HG03159 (cell line): ENCODE measurements around the gene IL18R1.
"Not testable (repeated sequence)": the region's sequence is repeated elsewhere in the genome, so short reads cannot be mapped to it uniquely, and the experiment has no call there.

Experiments used
- ATAC-seq: cut with Tn5 transposase; IDR thresholded peaks from one replicate; pipeline ENCODE4 v1.9.1; 2021; ENCODE audit warnings: mild to moderate bottlenecking, moderate library complexity; ENCODE audit not compliant: unreplicated experiment

Gene IL18R1

GRCh38 chr2:102355526-102356380, at the start of gene IL18R1:
Gene IL18R1, plus strand, starts transcription at chr2:102355796. Its CDS starts 6,865 bp downstream, at chr2:102362661.
- peak; percentile 80 for ATAC-seq

DNA sequence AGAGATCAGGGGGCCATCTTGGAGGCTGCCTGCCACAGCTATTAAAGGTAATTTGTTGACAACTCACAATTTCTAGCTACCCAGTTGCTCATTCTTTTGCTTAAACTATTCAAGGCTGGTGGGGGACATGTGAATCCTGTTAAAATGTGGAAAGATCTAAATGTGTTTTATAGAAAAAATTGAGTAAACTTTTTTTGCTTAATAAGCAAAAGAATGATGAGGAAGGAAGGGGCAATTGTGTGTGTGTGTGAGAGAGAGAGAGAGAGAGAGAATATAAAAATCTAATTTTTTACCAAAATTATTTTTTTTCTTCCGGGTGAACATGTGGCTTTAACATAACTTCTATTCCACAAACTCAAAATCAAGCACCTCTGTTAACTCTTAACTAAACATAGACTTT, 49.5 kb upstream of the IL18R1 start:
- no peak for ATAC-seq

GRCh38 chr2:102310964-102311640, 44.5 kb upstream of the IL18R1 start, which contains the start of gene IL1RL1:
Gene IL1RL1, plus strand, starts transcription at chr2:102311563. Its CDS starts 26,702 bp downstream, at chr2:102338265.
- ATAC-seq = no peak

DNA sequence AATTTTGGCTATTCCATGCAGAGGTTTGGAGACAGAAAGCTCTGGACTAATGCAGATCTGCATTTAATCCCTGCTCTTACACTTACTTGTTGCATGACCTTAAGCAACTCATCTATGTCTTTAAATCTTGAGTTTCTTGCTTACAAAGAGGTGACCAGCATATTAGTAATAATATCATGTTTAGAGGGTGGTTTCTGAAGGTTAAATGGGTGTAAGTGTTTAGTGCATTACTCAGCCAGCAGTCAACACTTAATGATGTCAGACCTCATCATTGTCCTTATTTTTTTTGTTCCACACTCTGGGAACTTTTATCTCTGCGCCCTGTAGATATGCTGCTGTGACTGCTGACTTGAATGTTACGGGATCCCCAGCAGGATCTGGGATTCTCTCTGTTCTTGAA, 42.6 kb upstream of the IL18R1 start:
- ATAC-seq = no peak

DNA sequence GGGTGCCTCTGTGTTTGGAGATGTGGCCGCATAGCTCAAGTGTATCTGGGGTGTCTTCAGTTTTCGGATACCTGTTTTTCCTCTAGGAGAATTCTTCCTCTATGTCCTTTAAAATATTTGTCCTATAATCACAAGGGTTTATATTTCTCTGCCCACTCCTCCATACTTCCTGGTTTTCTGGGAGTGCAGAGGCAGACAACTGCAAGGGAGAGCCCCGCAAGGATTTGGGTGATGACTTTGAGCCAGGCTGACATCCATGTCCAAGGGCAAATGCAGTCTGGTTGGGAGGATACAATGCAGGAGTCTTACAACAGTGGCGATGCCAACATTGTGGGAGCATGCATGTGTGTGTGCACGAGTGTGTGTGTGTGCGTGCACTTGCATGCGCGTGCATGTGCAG, 42.1 kb upstream of the IL18R1 start:
- no peak for ATAC-seq

DNA sequence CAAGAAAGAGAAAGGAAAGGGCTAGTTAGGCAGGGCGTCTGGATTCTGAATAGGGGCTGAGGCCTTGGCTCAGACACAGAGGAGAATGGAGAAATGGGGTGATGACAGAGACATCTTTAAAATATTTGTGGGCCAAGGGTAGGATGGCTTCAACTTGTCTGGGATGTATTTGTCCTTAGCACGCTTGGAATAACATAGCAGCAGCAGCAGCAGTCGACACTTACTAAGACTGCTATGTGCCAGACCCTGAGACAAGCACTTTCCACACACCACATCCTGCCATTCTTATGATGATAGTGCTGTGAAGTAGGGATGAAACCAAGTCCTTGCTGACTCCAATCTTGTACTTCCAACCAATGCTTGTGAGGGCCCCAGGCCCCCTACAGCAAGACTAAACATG, 41.6 kb upstream of the IL18R1 start:
- ATAC-seq = no peak

GRCh38 chr2:102315921-102316320, 39.7 kb upstream of the IL18R1 start:
- ATAC-seq = no peak

DNA sequence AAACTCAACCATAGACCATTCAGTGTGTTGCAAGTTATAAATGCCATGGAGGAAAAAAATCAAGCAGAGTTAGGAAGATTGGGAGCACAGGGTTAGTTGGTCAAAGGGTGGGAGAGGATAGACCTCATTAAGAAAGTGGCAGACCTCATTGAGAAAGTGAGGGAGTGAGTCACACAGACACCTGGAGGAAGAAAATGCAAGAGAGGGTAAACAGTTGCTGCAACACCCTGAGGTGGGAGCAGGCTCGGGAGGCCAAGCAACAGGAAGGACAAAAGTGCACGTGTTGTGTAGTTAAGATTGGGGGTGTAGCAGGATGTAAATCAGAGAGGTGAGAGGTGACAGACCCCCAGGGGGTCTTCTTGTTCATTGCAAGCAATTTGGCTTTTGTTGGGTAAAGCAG, 37.9 kb upstream of the IL18R1 start:
- no peak for ATAC-seq

- no peak for ATAC-seq
Measured at GRCh38 chr2:102318437-102318836, 37.2 kb upstream of the IL18R1 start.

DNA sequence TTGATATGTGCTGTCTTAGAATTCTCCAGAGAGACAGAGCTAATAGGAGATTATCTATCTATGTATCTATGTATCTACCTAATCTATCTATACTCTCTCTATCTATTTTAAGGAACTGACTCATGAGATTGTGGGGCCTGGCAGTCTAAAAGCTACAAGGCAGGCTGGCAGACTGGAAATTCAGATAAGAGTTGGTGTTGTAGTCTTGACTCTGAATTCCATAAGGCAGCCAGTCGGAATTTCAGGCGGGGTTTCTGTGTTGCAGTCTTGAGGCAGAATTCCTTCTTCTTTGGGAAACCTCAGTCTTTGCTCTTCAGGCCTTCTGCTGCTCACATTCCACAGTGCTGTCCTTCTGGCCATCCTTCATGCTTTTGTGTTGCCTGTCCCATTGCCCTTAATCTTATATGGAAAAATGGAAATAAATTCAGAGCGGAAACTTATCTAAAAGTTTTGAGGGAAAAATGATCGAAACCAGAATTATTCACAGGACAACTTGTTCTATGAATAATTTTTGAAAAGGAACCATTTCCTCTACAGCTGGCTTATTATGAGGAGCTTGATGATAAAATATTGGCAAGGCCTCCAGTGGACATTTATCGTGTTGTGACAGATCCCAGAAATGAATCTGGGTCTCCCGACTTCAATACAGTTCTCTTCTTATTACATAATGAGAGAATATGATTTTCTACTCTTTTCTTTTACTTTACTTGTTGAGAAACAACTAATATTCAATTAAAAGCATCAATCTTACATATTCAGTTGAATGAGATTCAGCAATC, 33.5 kb upstream of the IL18R1 start:
- no peak for ATAC-seq

DNA sequence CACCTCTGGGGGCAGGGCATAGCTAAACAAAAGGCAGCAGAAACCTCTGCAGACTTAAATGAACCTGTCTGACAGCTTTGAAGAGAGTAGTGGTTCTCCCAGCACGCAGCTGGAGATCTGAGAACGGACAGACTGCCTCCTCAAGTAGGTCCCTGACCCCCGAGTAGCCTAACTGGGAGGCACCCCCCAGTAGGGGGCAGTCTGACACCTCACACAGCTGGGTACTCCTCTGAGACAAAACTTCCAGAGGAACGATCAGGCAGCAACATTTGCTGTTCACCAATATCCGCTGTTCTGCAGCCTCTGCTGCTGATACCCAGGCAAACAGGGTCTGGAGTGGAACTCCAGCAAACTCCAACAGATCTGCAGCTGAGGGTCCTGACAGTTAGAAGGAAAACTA, 30.7 kb upstream of the IL18R1 start:
- ATAC-seq = not testable (repeated sequence)

- ATAC-seq = no peak
Measured at GRCh38 chr2:102331311-102331980, 24.1 kb upstream of the IL18R1 start.

DNA sequence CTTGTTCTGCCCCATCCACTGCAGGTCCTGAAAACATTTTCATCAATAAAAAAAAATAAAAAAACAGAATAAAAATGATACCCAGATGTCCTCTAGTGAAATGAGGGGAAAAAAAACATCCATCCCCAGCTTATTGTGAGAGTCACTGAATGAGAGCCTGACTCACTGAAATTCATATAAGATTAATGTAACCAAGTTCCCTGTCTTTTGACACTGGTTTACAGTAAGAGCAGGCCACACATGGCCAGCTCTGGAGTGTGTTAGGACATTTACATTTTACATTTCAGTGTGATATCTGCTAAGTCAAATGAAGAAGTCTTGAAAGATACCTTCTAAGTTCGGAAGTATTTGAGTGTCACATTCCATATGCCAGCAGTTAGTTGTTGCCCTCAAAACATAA, 21.1 kb upstream of the IL18R1 start:
- no peak for ATAC-seq

GRCh38 chr2:102335871-102336366, 19.7 kb upstream of the IL18R1 start:
- no peak for ATAC-seq

- no peak for ATAC-seq
Measured at GRCh38 chr2:102336502-102336945, 19.1 kb upstream of the IL18R1 start.

- ATAC-seq = no peak
Measured at GRCh38 chr2:102337012-102337411, 18.6 kb upstream of the IL18R1 start.

- no peak for ATAC-seq
Measured at GRCh38 chr2:102337481-102338386, 17.9 kb upstream of the IL18R1 start.

DNA sequence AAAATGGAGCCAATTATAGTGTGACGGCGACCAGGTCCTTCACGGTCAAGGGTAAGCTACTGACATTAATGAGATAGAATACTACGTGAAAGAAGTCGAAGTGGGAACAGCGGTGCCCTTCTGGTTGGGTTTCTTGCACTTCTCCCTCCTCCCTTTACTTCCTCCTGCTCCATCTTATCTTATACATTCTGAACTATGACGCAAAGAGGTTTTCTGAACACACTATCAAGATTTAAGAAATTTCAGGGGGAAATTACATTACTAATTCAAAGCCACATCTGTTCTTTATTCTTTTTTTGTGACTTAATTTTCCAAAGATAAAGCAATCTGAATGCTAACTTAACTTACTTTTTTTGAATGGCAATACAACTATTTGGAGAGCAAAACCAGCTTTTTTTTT, 14.8 kb upstream of the IL18R1 start:
- no peak for ATAC-seq

GRCh38 chr2:102342888-102343287, 12.7 kb upstream of the IL18R1 start:
- no peak for ATAC-seq

GRCh38 chr2:102344397-102344796, 11.2 kb upstream of the IL18R1 start:
- no peak for ATAC-seq
